Naive thymus-derived CD4-positive, alpha-beta T cell (primary cell): ENCODE data around the gene CADPS. TPM values are rescaled to one million over a fixed set of nuclear protein-coding genes. Genes with fewer than 3 reads are reported as not detected.

ENCODE experiments used
- ATAC-seq: fragments of 150-1000 bp; cut with Tn5 transposase; 2 replicates; pipeline ENCODE4 v1.10.0; 2021; ENCODE audit warnings: mild to moderate bottlenecking, moderate library complexity
- CTCF ChIA-PET: fragments of 350-600 bp; sonication (Branson Sonifier 250); formaldehyde crosslinking; loops from one replicate; lab custom pipeline; 2021; ENCODE audit warnings: antibody characterized with exemption; lab: Charles Lee
- POLR2A ChIA-PET: fragments of 350-600 bp; sonication (Branson Sonifier 250); formaldehyde crosslinking; loops from one replicate; lab custom pipeline; 2021; ENCODE audit warnings: antibody characterized with exemption, inconsistent platforms; lab: Charles Lee
- DNase-seq, 9 donors: peaks; one replicate each; pipeline versions ENCODE4 v3.0.0 to v3.0.0-alpha.2; 2020 to 2022; ENCODE audit warnings: mixed read lengths in 1 of 9
- H3K27ac ChIP-seq: one replicate; pipeline ENCODE4 v1.7.0; 2013; ENCODE audit warnings: mild to moderate bottlenecking, low read depth, low read length, moderate library complexity
- H3K27me3 ChIP-seq, 2 donors: one replicate each; pipeline ENCODE4 v1.7.0; 2013; ENCODE audit warnings: low read length in 2 of 2, mild to moderate bottlenecking in 2 of 2, moderate library complexity in 2 of 2; ENCODE audit not compliant: control insufficient read depth in 2 of 2, insufficient read depth in 2 of 2
- H3K36me3 ChIP-seq, 3 experiments: 1 replicate in 2 of 3; 2 replicates in 1 of 3; pipeline ENCODE4 v1.7.0; 2013; ENCODE audit warnings: low read length in 3 of 3, mild to moderate bottlenecking in 3 of 3, moderate library complexity in 1 of 3; ENCODE audit not compliant: insufficient read depth in 3 of 3, control insufficient read depth in 2 of 3
- H3K4me1 ChIP-seq, 2 donors: one replicate each; pipeline ENCODE4 v1.7.0; 2013; ENCODE audit warnings: low read length in 2 of 2, mild to moderate bottlenecking in 2 of 2, moderate library complexity in 1 of 2; ENCODE audit not compliant: control insufficient read depth in 2 of 2, insufficient read depth in 2 of 2
- H3K4me3 ChIP-seq: 2 replicates; pipeline ENCODE4 v1.7.0; 2013; ENCODE audit warnings: mild to moderate bottlenecking, low read length
- H3K9me3 ChIP-seq, 3 experiments: 1 replicate in 2 of 3; 2 replicates in 1 of 3; pipeline ENCODE4 v1.7.0; 2013; ENCODE audit warnings: low read length in 3 of 3; ENCODE audit not compliant: control insufficient read depth in 2 of 3
- H3K27ac Mint-ChIP-seq, 9 donors: one replicate each; pipeline ENCODE4 v1.8.0; 2020 to 2022; ENCODE audit warnings: mixed read lengths in 9 of 9, mild to moderate bottlenecking in 8 of 9, moderate library complexity in 5 of 9, inconsistent platforms in 2 of 9
- H3K27me3 Mint-ChIP-seq, 5 donors: one replicate each; pipeline ENCODE4 v1.8.0; 2021 to 2022; ENCODE audit warnings: mixed read lengths in 5 of 5, mild to moderate bottlenecking in 1 of 5
- H3K36me3 Mint-ChIP-seq, 5 donors: one replicate each; pipeline ENCODE4 v1.8.0; 2020 to 2022; ENCODE audit warnings: mixed read lengths in 5 of 5, mild to moderate bottlenecking in 3 of 5, inconsistent platforms in 1 of 5
- H3K4me1 Mint-ChIP-seq, 7 donors: one replicate each; pipeline ENCODE4 v1.8.0; 2020 to 2022; ENCODE audit warnings: mixed read lengths in 7 of 7, mild to moderate bottlenecking in 3 of 7, inconsistent platforms in 1 of 7
- H3K4me3 Mint-ChIP-seq, 10 donors: one replicate each; pipeline ENCODE4 v1.8.0; 2020 to 2022; ENCODE audit warnings: mild to moderate bottlenecking in 10 of 10, mixed read lengths in 10 of 10, moderate library complexity in 6 of 10, inconsistent platforms in 2 of 10
- H3K9me3 Mint-ChIP-seq, 11 donors: one replicate each; pipeline ENCODE4 v1.8.0; 2020 to 2022; ENCODE audit warnings: mixed read lengths in 11 of 11, mild to moderate bottlenecking in 4 of 11, inconsistent platforms in 1 of 11, moderate library complexity in 1 of 11
- intact Hi-C, 2 donors: fragments of 100-400 bp; cut with micrococcal nuclease; formaldehyde crosslinking; loops; one replicate each; pipeline ENCODE4 v1.15.1; 2023
- polyA plus RNA-seq, 2 donors: library from polyadenylated mRNA; unstranded; fragments of 300-500 nt; fragmentation: Illumina TruSeq; gene quantifications; one replicate each; pipeline ENCODE4 v1.2.3, GENCODE V29; 2021
- total RNA-seq, 6 experiments: library from RNA in 5 of 6; stranded (reverse) in 5 of 6; gene quantifications; 1 replicate in 5 of 6; 2 replicates in 1 of 6; pipeline ENCODE4 v1.2.3 and lab custom pipeline; 2021 to 2026

The CADPS gene
- total and polyA plus RNA-seq, 7 experiments from 2014 or later, result not detected

- Histone ChIP-seq H3K4me1 (no peaks in the 10 kb centered on the region), H3K4me3 (no peak overlapping the region), H3K27me3 (no peaks in the 10 kb centered on the region), H3K27ac (no peak overlapping the region), H3K36me3 (no peaks in the 10 kb centered on the region), H3K9me3 (no peaks in the 10 kb centered on the region)
- Mint-ChIP-seq H3K27me3 (peaks cover 0 to 30% (median 19%) of the 10 kb centered on the region in 5 donors), H3K4me1 (no peaks in the 10 kb centered on the region), H3K27ac (no peak overlapping the region), H3K36me3 (no peaks in the 10 kb centered on the region), H3K4me3 (no peak overlapping the region), H3K9me3 (peaks cover 0 to 8% (median 0%) of the 10 kb centered on the region in 11 donors)
- intact Hi-C loops, result no loop called here
- DNase-seq (no peak), ATAC-seq (no peak)
- ChIA-PET CTCF (no interaction called here), POLR2A (no interaction called here)
Observed at GRCh38 chr3:62570888-62571287, 304.3 kb downstream of the CADPS start.

GRCh38 chr3:62569609-62570008, 305.6 kb downstream of the CADPS start:
- POLR2A ChIA-PET, result no interaction called here
- Mint-ChIP-seq H3K4me1 (no peaks in the 10 kb centered on the region), H3K27ac (no peak overlapping the region), H3K4me3 (no peak overlapping the region), H3K9me3 (peaks cover 0 to 8% (median 0%) of the 10 kb centered on the region in 11 donors), H3K36me3 (no peaks in the 10 kb centered on the region), H3K27me3 (peaks cover 0 to 26% (median 19%) of the 10 kb centered on the region in 5 donors)
- no peaks in the 10 kb centered on the region for H3K27me3 ChIP-seq
- ATAC-seq (no peak), DNase-seq (no peak)
- no peaks in the 10 kb centered on the region for H3K4me1 ChIP-seq
- CTCF ChIA-PET, result no interaction called here
- H3K36me3 ChIP-seq, result no peaks in the 10 kb centered on the region
- H3K4me3 ChIP-seq, result no peak overlapping the region
- no peak overlapping the region for H3K27ac ChIP-seq
- intact Hi-C loops, result no loop called here
- no peaks in the 10 kb centered on the region for H3K9me3 ChIP-seq

GRCh38 chr3:62567097-62568021, 307.9 kb downstream of the CADPS start:
- no peaks in the 10 kb centered on the region for H3K4me1 ChIP-seq
- CTCF ChIA-PET, result no interaction called here
- Mint-ChIP-seq H3K4me1 (no peaks in the 10 kb centered on the region), H3K27me3 (peaks cover 0 to 13% (median 5%) of the 10 kb centered on the region in 5 donors), H3K4me3 (no peak overlapping the region), H3K27ac (no peak overlapping the region), H3K9me3 (peaks cover 0 to 3% (median 0%) of the 10 kb centered on the region in 11 donors), H3K36me3 (no peaks in the 10 kb centered on the region)
- H3K9me3 ChIP-seq, result no peaks in the 10 kb centered on the region
- H3K27me3 ChIP-seq, result no peaks in the 10 kb centered on the region
- H3K4me3 ChIP-seq, result no peak overlapping the region
- intact Hi-C loops, result no loop called here
- POLR2A ChIA-PET, result no interaction called here
- no peaks in the 10 kb centered on the region for H3K36me3 ChIP-seq
- ATAC-seq (no peak), DNase-seq (no peak)
- no peak overlapping the region for H3K27ac ChIP-seq

- no peaks in the 10 kb centered on the region for H3K9me3 ChIP-seq
- ChIA-PET CTCF (no interaction called here), POLR2A (no interaction called here)
- Mint-ChIP-seq H3K4me3 (no peak overlapping the region), H3K4me1 (no peaks in the 10 kb centered on the region), H3K27ac (no peak overlapping the region), H3K9me3 (peaks cover 0 to 5% (median 0%) of the 10 kb centered on the region in 11 donors), H3K27me3 (peaks cover 0 to 5% (median 0%) of the 10 kb centered on the region in 5 donors), H3K36me3 (no peaks in the 10 kb centered on the region)
- H3K27me3 ChIP-seq, result no peaks in the 10 kb centered on the region
- H3K36me3 ChIP-seq, result no peaks in the 10 kb centered on the region
- H3K4me1 ChIP-seq, result no peaks in the 10 kb centered on the region
- no peak overlapping the region for H3K4me3 ChIP-seq
- H3K27ac ChIP-seq, result no peak overlapping the region
- DNase-seq, result no peak
- intact Hi-C loops, result no loop called here
- ATAC-seq, result no peak
Observed at GRCh38 chr3:62566022-62566557, 309.1 kb downstream of the CADPS start.

GRCh38 chr3:62562596-62562995, 312.6 kb downstream of the CADPS start:
- no peak overlapping the region for H3K4me3 ChIP-seq
- H3K9me3 ChIP-seq, result no peaks in the 10 kb centered on the region
- no peaks in the 10 kb centered on the region for H3K36me3 ChIP-seq
- no peaks in the 10 kb centered on the region for H3K27me3 ChIP-seq
- H3K27ac ChIP-seq, result no peak overlapping the region
- ATAC-seq, result no peak
- Mint-ChIP-seq H3K4me3 (no peak overlapping the region), H3K36me3 (no peaks in the 10 kb centered on the region), H3K27ac (no peak overlapping the region), H3K9me3 (peaks cover 0 to 3% (median 0%) of the 10 kb centered on the region in 11 donors), H3K27me3 (peaks cover 0 to 20% (median 0%) of the 10 kb centered on the region in 5 donors), H3K4me1 (no peaks in the 10 kb centered on the region)
- H3K4me1 ChIP-seq, result no peaks in the 10 kb centered on the region
- DNase-seq, result no peak
- intact Hi-C loops, result no loop called here
- ChIA-PET CTCF (no interaction called here), POLR2A (no interaction called here)

GRCh38 chr3:62562017-62562416, 313.2 kb downstream of the CADPS start:
- no peak overlapping the region for H3K4me3 Mint-ChIP-seq
- CTCF ChIA-PET, result no interaction called here

More at GRCh38 chr3:62562017-62562416, 313.2 kb downstream of the CADPS start:
- no peak overlapping the region for H3K27ac Mint-ChIP-seq
- H3K4me3 ChIP-seq, result no peak overlapping the region
- H3K4me1 ChIP-seq, result no peaks in the 10 kb centered on the region
- no peaks in the 10 kb centered on the region for H3K9me3 ChIP-seq
- no peak for DNase-seq
- POLR2A ChIA-PET, result no interaction called here
- no peaks in the 10 kb centered on the region for H3K36me3 Mint-ChIP-seq
- intact Hi-C loops, result no loop called here
- no peak overlapping the region for H3K27ac ChIP-seq
- no peaks in the 10 kb centered on the region for H3K27me3 ChIP-seq
- H3K36me3 ChIP-seq, result no peaks in the 10 kb centered on the region
- H3K9me3 Mint-ChIP-seq, result peaks cover 0 to 3% (median 0%) of the 10 kb centered on the region in 11 donors
- H3K4me1 Mint-ChIP-seq, result no peaks in the 10 kb centered on the region
- no peak for ATAC-seq
- H3K27me3 Mint-ChIP-seq, result peaks cover 0 to 17% (median 0%) of the 10 kb centered on the region in 5 donors
